ENCODE results near the gene GPN2. TPM values are rescaled to one million over a fixed set of nuclear protein-coding genes. Genes with fewer than 3 reads are reported as not detected.

The GPN2 gene
- total and polyA plus RNA-seq, 11 donors: 7.6 to 27.4 (median 16.5) TPM

DNA sequence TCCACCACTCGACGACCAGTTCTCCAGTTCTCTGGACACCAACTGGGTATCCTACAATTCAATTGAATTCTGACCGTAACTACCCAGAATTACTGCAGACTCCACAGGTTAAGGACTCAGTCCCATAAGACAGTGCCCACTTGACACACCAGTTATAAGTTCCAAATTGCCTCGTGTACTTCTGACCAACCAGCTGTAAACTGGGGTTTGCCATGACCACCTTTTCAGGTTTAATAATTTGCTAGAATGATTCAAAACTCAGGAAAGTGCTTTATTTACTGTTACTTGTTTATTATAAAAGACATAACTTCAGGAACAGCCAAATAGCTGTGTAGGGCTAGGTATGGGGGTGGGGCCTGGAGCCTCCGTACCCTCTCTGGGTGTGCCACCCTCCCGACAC lies 46.7 kb upstream of the GPN2 start:
- Histone ChIP-seq H3K4me3 (no peak overlapping the region), H3K4me1 (peaks cover 0 to 40% (median 12%) of the 10 kb centered on the region in 12 donors), H3K9me3 (no peaks in the 10 kb centered on the region), H3K27me3 (no peaks in the 10 kb centered on the region), H3K27ac (no peak overlapping the region), H3K36me3 (peaks cover 0 to 64% (median 44%) of the 10 kb centered on the region in 9 donors)
- ATAC-seq (no peak), DNase-seq (no peak)
- 85 to 88% (median 87%) methylated on average over 6 of the region's 6 CpGs for WGBS, 4 donors
- TF ChIP-seq POLR2A (IDR thresholded peaks at IDR 0.05): no peak
- TF ChIP-seq, protein P1, sequence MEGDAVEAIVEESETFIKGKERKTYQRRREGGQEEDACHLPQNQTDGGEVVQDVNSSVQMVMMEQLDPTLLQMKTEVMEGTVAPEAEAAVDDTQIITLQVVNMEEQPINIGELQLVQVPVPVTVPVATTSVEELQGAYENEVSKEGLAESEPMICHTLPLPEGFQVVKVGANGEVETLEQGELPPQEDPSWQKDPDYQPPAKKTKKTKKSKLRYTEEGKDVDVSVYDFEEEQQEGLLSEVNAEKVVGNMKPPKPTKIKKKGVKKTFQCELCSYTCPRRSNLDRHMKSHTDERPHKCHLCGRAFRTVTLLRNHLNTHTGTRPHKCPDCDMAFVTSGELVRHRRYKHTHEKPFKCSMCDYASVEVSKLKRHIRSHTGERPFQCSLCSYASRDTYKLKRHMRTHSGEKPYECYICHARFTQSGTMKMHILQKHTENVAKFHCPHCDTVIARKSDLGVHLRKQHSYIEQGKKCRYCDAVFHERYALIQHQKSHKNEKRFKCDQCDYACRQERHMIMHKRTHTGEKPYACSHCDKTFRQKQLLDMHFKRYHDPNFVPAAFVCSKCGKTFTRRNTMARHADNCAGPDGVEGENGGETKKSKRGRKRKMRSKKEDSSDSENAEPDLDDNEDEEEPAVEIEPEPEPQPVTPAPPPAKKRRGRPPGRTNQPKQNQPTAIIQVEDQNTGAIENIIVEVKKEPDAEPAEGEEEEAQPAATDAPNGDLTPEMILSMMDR (IDR thresholded peaks at IDR 0.05): no peak
- intact Hi-C loops (cut with DNase I): loop anchor here in 1 of 10 donors (2.0 kb wide), 1 partner anchor 14 kb away; no protein-coding TSS in a partner anchor

DNA sequence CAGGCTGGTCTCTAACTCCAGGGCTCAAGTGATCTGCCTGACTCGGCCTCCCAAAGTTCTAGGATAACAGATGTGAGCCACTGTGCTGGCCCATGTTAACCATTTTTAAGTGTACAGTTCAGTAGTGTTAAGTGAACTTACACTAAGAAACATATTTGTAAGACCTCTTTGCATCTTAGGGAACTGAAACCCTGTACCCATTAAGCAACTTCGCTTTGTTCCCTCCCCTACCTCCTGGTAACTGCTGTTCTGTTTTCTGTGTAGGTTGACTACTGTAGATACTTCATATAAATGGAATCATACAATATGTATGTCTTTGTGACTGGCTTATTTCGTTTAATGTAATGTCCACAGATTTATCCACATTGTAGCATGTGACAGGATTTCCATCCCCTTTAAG lies 42.4 kb upstream of the GPN2 start:
- ATAC-seq: no peak
- Histone ChIP-seq H3K4me3 (no peak overlapping the region), H3K9me3 (no peaks in the 10 kb centered on the region), H3K36me3 (peaks cover 0 to 84% (median 71%) of the 10 kb centered on the region in 9 donors), H3K4me1 (peaks cover 0 to 6% (median 2%) of the 10 kb centered on the region in 12 donors), H3K27ac (no peak overlapping the region), H3K27me3 (no peaks in the 10 kb centered on the region)
- intact Hi-C loops (cut with DNase I): no loop called here
- WGBS, 4 donors: 89 to 90% (median 90%) methylated on average over 3 of the region's 3 CpGs
- TF ChIP-seq POLR2A (IDR thresholded peaks at IDR 0.05): no peak
- TF ChIP-seq, protein P1 (IDR thresholded peaks at IDR 0.05): no peak
- DNase-seq: no peak

DNA sequence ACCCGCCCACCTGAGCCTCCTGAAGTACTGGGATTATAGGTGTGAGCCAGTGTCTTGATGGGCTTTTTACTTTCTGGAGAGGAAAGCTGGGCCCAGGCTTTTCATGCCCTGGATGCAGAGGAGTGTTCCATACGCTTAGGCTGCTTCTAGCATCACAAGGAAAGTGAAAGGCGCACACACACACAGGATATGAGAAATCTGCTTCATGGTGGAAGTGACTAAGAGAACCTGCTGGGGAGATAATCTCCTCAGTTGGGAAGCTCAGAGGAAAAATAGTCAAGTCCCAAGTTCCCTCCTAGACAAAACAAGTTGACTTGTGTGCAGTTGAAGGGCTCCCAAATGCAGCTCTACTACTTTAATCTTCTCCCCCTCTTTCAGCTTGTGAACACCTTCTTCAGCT lies 33.6 kb upstream of the GPN2 start:
- no peak for DNase-seq
- no peak overlapping the region for H3K4me3 ChIP-seq
- no peaks in the 10 kb centered on the region for H3K9me3 ChIP-seq
- TF ChIP-seq POLR2A (IDR thresholded peaks at IDR 0.05): no peak
- TF ChIP-seq, protein P1 (IDR thresholded peaks at IDR 0.05): no peak
- no peak overlapping the region for H3K27ac ChIP-seq
- H3K4me1 ChIP-seq: peaks cover 0 to 25% (median 17%) of the 10 kb centered on the region in 12 donors
- no peak for ATAC-seq
- intact Hi-C loops (cut with DNase I): loop anchor here in 1 of 10 donors (2.0 kb wide), 1 partner anchor 13 kb away; no protein-coding TSS in a partner anchor
- peaks cover 0 to 55% (median 49%) of the 10 kb centered on the region in 9 donors for H3K36me3 ChIP-seq
- no peaks in the 10 kb centered on the region for H3K27me3 ChIP-seq
- 77 to 97% (median 95%) methylated on average over 3 of the region's 3 CpGs for WGBS, 4 donors

DNA sequence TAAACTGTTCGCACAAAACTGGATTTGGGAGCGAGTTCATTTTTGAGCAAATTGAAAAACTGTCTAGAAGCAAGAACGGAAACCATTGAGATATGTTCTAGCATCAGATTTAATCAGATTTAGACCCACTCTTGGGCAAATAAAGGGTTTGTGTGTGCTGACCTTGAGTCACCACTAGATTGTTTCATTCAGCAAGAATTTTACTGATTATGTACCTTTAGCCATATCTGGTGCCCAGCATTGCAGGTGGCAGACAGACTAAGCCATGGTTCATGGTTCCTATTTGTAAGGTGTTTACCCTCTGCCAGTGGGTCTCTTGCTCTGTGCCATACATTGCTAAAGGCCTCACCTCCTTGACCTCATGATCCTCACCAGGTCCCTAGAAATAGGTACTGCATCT lies 32.8 kb upstream of the GPN2 start:
- peak overlapping the region in 6 of 12 donors; percentile 84 to 100 (median 99) for H3K4me3 ChIP-seq
- no peak overlapping the region for H3K27ac ChIP-seq
- peaks cover 0 to 47% (median 41%) of the 10 kb centered on the region in 9 donors for H3K36me3 ChIP-seq
- H3K4me1 ChIP-seq: peaks cover 0 to 25% (median 17%) of the 10 kb centered on the region in 12 donors
- no peaks in the 10 kb centered on the region for H3K9me3 ChIP-seq
- intact Hi-C loops (cut with DNase I): loop anchor here in 1 of 10 donors (2.0 kb wide), 1 partner anchor 14 kb away; no protein-coding TSS in a partner anchor
- H3K27me3 ChIP-seq: no peaks in the 10 kb centered on the region
- TF ChIP-seq, protein P1 (IDR thresholded peaks at IDR 0.05): no peak
- TF ChIP-seq POLR2A (IDR thresholded peaks at IDR 0.05): no peak
- ATAC-seq: no peak
- DNase-seq: no peak
- 92 to 96% (median 95%) methylated on average over 3 of the region's 3 CpGs for WGBS, 4 donors
